ENCODE results near the gene STX8.

DNA sequence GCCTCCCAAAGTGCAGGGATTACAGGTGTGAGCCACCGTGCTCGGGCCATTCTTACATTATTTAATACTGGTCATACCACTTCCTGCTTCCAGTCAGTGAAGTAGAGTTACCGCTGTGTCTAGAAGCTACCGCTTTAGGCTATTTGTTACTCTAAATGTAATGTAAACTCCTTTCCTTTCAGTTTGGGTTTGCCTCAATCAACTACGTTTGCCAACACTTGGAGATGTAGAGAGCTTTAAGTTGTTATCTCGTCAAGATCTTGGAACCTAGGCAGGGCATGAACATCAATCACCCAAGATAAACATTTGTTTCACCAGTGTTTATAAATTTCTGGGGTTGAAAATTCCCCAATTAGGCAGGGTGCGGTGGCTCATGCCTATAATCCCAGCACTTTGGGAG, 275.9 kb downstream of the STX8 start:
- no peak for TF ChIP-seq POLR2A (IDR thresholded peaks at IDR 0.05)
- TF ChIP-seq, protein P1, sequence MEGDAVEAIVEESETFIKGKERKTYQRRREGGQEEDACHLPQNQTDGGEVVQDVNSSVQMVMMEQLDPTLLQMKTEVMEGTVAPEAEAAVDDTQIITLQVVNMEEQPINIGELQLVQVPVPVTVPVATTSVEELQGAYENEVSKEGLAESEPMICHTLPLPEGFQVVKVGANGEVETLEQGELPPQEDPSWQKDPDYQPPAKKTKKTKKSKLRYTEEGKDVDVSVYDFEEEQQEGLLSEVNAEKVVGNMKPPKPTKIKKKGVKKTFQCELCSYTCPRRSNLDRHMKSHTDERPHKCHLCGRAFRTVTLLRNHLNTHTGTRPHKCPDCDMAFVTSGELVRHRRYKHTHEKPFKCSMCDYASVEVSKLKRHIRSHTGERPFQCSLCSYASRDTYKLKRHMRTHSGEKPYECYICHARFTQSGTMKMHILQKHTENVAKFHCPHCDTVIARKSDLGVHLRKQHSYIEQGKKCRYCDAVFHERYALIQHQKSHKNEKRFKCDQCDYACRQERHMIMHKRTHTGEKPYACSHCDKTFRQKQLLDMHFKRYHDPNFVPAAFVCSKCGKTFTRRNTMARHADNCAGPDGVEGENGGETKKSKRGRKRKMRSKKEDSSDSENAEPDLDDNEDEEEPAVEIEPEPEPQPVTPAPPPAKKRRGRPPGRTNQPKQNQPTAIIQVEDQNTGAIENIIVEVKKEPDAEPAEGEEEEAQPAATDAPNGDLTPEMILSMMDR (IDR thresholded peaks at IDR 0.05), result no peak

Data from Peyer's patch (tissue), 4 donors.